Endothelial cell (in vitro differentiated cells): ENCODE measurements around the gene TRNP1. TPM values are rescaled to one million over a fixed set of nuclear protein-coding genes. Genes with fewer than 3 reads are reported as not detected.

ENCODE experiments used
- DNase-seq: peaks from one replicate; pipeline ENCODE4 v3.0.0; 2021; ENCODE audit warnings: low spot score
- H3K27ac Mint-ChIP-seq: one replicate; pipeline ENCODE4 v1.8.0; 2021; ENCODE audit warnings: mixed read lengths, inconsistent platforms; ENCODE audit not compliant: unreplicated experiment
- H3K27me3 Mint-ChIP-seq: one replicate; pipeline ENCODE4 v1.8.0; 2021; ENCODE audit warnings: mild to moderate bottlenecking, moderate library complexity, mixed read lengths, inconsistent platforms; ENCODE audit not compliant: unreplicated experiment
- H3K36me3 Mint-ChIP-seq: one replicate; pipeline ENCODE4 v1.8.0; 2021; ENCODE audit warnings: mild to moderate bottlenecking, low read depth, mixed read lengths, inconsistent platforms; ENCODE audit not compliant: unreplicated experiment
- H3K4me1 Mint-ChIP-seq: one replicate; pipeline ENCODE4 v1.8.0; 2021; ENCODE audit warnings: mild to moderate bottlenecking, mixed read lengths, inconsistent platforms; ENCODE audit not compliant: unreplicated experiment
- H3K4me3 Mint-ChIP-seq: one replicate; pipeline ENCODE4 v1.8.0; 2021; ENCODE audit warnings: mild to moderate bottlenecking, mixed read lengths, inconsistent platforms; ENCODE audit not compliant: unreplicated experiment
- H3K9me3 Mint-ChIP-seq: one replicate; pipeline ENCODE4 v1.8.0; 2021; ENCODE audit warnings: mixed read lengths, inconsistent platforms; ENCODE audit not compliant: unreplicated experiment
- total RNA-seq: library from RNA; stranded (reverse); fragmentation: NEBNext Ultra II Directional; extraction: Animal tissue kit (Norgen Biotek cat#: 25700); gene quantifications from one replicate; pipeline ENCODE4 v1.2.1, GENCODE V29; 2021; ENCODE audit not compliant: unreplicated experiment
- TF ChIP-seq, protein P1 (sequence below): fragments of 200-600 bp; sonication (generic); IDR thresholded peaks from one replicate; pipeline ENCODE4 v1.5.0; 2021; ENCODE audit warnings: antibody characterized with exemption; ENCODE audit not compliant: unreplicated experiment

TRNP1 gene
- total RNA-seq, 1 donor from 2014 or later, result 4.2 TPM

DNA sequence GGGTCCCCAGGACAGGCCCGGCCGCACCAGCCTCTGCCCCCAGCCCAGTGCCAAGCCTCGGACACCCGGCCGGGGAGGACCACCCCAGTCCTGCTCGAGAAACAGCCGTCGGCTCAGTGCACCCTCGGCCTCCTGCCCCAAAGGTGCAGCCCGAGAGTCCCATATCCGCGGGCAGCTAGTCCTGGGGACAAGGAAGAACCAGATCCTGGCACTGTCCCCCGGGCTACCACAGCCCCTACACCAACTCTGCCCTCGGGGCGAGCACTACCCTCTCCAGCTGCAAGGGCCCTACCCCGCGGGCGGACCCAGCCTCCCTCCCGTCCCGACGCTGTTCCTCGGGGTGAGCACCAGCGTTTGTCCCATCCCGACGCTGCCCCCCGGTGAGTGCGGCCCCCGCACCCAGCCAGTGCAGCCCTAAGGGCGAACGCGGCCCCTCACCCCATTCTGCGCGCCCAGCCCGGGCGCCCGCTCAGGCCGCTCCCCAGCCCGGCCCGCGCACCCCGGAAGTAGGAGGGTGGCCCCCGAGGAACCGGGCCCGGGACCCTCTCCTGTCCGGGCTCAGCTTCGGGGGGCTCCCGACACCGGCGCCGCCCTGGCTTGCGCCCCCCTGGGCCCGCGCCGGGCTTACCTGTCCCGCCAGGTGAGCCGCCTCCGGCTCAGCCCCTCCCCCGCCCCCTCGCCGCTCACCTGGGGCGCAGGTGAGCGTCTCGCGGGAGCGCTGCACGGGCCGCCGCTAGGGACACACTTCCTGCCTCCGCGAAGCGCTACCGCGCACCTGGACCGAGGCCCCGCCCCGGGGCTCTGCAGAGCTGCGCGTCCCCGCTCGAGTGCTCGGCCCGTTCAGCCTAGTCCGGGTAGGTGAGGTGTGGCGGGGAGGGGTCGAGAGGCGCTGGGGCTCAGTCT is 33.5 kb upstream of the TRNP1 start, which contains the start of gene KDF1:
TSS of gene KDF1 (minus strand) at position 747 of the 903 bp plus-strand sequence. CDS start 8,088 bp downstream, outside the sequence.
- H3K27ac Mint-ChIP-seq, result no peak within 1 kb of the TSS

DNA sequence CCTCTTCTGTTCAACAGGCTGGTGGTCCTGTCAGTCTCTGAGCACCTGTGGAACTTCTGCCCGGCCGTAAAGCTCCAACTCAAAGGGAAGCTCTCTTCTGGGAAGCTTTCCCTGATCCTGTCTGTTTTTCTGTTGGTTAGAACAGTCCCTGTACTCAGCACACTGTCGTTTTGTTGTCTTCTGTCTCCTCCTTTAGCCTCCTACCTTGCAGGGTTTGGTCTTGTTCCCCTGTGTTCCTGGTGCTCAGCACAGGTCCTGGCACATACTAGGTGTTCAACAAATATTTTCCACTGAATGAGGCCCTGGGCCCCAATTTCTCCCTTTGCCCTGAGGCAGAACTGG is 32.9 kb upstream of the TRNP1 start:
- peaks cover 8% of the 10 kb centered on the region for H3K27me3 Mint-ChIP-seq
- no peak for DNase-seq
- peaks cover 18% of the 10 kb centered on the region for H3K4me1 Mint-ChIP-seq
- TF ChIP-seq, protein P1, sequence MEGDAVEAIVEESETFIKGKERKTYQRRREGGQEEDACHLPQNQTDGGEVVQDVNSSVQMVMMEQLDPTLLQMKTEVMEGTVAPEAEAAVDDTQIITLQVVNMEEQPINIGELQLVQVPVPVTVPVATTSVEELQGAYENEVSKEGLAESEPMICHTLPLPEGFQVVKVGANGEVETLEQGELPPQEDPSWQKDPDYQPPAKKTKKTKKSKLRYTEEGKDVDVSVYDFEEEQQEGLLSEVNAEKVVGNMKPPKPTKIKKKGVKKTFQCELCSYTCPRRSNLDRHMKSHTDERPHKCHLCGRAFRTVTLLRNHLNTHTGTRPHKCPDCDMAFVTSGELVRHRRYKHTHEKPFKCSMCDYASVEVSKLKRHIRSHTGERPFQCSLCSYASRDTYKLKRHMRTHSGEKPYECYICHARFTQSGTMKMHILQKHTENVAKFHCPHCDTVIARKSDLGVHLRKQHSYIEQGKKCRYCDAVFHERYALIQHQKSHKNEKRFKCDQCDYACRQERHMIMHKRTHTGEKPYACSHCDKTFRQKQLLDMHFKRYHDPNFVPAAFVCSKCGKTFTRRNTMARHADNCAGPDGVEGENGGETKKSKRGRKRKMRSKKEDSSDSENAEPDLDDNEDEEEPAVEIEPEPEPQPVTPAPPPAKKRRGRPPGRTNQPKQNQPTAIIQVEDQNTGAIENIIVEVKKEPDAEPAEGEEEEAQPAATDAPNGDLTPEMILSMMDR, result no peak
- no peak overlapping the region for H3K27ac Mint-ChIP-seq
- H3K36me3 Mint-ChIP-seq, result no peaks in the 10 kb centered on the region
- H3K9me3 Mint-ChIP-seq, result no peaks in the 10 kb centered on the region
- H3K4me3 Mint-ChIP-seq, result peak overlapping the region; percentile 90

More for the DNA sequence above, 33.5 kb upstream of the TRNP1 start, which contains the start of gene KDF1:
- Mint-ChIP-seq H3K4me3 (peak within 1 kb of the TSS; percentile 90), H3K4me1 (peaks cover 18% of the 10 kb centered on the region), H3K27me3 (peaks cover 8% of the 10 kb centered on the region), H3K36me3 (no peaks in the 10 kb centered on the region), H3K9me3 (no peaks in the 10 kb centered on the region)
- no peak for DNase-seq
- TF ChIP-seq, protein P1, result no peak

DNA sequence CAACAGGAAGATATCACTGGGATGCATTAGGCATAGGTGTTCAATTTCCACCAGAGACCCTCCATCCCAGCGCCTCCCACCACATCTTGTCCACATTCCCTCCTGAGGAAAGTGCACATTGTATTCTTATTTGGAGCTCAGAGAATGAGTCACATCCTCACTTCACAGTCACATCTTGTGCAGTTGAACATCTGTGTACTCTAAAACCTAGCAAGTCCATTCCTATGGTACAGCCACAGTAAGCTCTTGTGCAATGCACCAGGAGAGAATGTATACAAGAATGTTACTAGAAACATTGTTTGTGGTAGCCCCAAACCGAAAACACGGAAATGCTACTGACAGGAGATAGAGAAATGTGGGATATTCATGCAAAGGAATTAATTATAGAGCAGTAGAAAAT is 31.7 kb upstream of the TRNP1 start:
- no peaks in the 10 kb centered on the region for H3K9me3 Mint-ChIP-seq
- TF ChIP-seq, protein P1, result no peak
- peaks cover 8% of the 10 kb centered on the region for H3K27me3 Mint-ChIP-seq
- H3K36me3 Mint-ChIP-seq, result no peaks in the 10 kb centered on the region
- H3K4me3 Mint-ChIP-seq, result no peak overlapping the region
- peaks cover 18% of the 10 kb centered on the region for H3K4me1 Mint-ChIP-seq
- H3K27ac Mint-ChIP-seq, result no peak overlapping the region
- DNase-seq, result no peak

DNA sequence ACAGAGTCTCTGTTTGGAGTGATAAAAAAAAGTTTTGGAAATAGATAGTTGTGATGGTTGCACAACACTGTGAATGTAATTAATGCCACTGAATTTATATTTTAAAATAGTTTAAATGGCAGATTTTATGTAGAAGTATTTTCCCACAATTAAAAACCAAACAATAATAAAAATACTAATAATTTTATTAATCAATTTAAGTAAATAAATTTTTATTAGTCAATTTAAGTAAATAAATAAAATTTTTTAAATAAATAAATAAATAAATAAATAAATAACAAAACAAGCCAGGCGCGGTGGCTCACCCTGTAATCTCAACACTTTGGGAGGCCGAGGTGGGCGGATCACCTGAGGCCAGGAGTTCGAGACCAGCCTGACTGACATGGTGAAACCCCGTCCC is 28.3 kb upstream of the TRNP1 start:
- peaks cover 11% of the 10 kb centered on the region for H3K27me3 Mint-ChIP-seq
- H3K27ac Mint-ChIP-seq, result no peak overlapping the region
- DNase-seq, result no peak
- no peaks in the 10 kb centered on the region for H3K36me3 Mint-ChIP-seq
- no peaks in the 10 kb centered on the region for H3K9me3 Mint-ChIP-seq
- H3K4me3 Mint-ChIP-seq, result no peak overlapping the region
- H3K4me1 Mint-ChIP-seq, result peaks cover 16% of the 10 kb centered on the region
- TF ChIP-seq, protein P1, result no peak

DNA sequence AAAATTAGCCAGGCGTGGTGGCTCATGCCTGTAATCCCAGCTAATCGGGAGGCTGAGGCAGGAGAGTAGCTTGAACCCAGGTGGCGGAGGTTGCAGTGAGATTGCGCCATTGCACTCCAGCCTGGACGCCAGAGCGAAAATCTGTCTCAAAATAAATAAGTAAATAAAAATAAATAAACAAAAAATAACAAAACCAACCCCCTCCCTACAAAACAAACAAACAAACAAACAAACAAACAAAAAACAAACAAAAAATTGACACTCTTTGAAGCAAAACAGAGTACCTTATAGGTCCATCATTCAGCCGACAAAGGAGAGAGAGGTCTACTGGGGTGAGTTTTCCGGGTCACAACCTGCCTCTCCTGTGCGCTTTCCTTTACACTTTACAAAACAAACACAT is 27.9 kb upstream of the TRNP1 start:
- Mint-ChIP-seq H3K4me3 (no peak overlapping the region), H3K36me3 (no peaks in the 10 kb centered on the region), H3K4me1 (peaks cover 14% of the 10 kb centered on the region), H3K27me3 (peaks cover 8% of the 10 kb centered on the region), H3K9me3 (no peaks in the 10 kb centered on the region), H3K27ac (no peak overlapping the region)
- TF ChIP-seq, protein P1, result no peak
- DNase-seq, result no peak
